ENCODE measurements around the gene MGST2.

DNA sequence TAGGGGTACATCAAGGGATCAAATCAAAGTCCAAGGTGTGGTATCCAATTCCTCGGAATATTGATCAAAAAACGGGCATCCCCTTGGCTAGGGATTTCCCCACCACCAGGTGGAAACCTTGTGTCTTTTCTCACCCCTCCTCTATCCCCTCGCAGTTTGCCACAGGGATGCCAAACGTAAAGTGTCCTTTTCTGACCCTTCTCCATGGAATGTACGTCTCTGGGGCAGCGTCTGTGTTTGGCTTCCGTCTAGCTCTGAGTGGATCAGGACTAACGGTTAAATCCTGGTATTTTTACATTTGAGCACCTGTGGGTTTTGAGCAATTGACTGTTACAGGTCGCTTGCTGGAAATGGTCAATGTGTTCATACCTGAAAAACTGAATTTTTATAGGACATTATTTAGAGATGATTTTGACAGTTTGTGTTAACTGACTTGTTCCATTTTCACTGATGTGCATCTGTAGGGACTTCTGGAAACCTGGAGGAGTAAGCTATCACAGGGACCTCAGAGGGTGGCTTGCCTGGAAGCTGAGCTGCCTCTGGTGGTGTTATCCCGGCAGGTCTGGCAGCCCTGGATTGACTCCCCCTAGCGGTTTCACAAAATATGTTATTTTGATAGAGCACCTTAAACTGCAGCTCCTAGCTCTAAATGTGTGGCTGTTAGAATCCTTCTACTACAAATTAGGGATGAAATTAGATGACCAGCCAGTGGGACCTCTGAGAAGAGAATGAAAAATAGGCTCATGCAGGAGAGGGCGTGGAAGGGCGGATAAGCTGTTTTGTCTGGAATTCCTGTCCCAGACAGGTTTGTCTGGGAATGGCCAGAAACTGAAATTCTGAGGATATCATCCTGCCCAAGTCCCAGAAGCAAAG lies 8.8 kb upstream of the MGST2 start:
- TF ChIP-seq POLR2A (IDR thresholded peaks at IDR 0.05; ENCODE audit: low read length) (no peak), GATA1 (IDR thresholded peaks at IDR 0.05; ENCODE audit: low read depth, low read length) (no peak)
